Activated T-cell treated with anti-CD3 and anti-CD28 coated beads for 48 hours (primary cell): ENCODE results near the gene NOP53.

Experiments
- DNase-seq: peaks from one replicate; pipeline ENCODE4 v3.0.0-alpha.2; 2020; ENCODE audit warnings: low read depth

NOP53 gene

DNA sequence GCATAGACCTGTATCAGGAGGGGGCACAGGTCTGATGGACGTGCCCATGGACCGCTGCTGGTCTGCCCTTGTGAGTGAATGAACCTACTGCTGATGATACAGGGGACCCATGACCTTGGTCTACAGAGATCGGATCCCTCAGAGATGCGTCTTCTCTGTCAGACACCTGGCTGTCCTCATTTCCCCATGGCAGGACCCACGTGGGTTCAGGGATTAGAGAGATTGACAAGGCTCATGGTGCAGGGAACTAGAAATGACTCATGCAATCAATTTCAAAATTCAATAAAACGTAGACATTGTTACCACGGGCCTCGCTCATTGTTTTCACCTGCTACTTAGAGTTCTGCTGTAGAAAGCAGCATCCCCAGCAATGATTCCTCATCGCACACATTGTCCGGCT is 60.0 kb downstream of the NOP53 start:
- no peak for DNase-seq

- no peak for DNase-seq
Observed at GRCh38 chr19:47806435-47806834, 61.1 kb downstream of the NOP53 start.
